Astrocyte (in vitro differentiated cells and primary cell): ENCODE data around the gene ZNF124. TPM values are rescaled to one million over a fixed set of nuclear protein-coding genes. Genes with fewer than 3 reads are reported as not detected.

Experiments
- DNase-seq: peaks from one replicate; pipeline ENCODE4 v3.0.0-alpha.2; 2010; ENCODE audit warnings: low read depth
- FAIRE-seq: peaks from 2 replicates; lab custom pipeline; 2011; peaks lifted over from hg19 to GRCh38; lab: Jason Lieb, UNC
- H2AFZ ChIP-seq: 2 replicates; pipeline ENCODE4 v1.6.0; 2012; ENCODE audit warnings: low read depth, low read length, inconsistent platforms
- H3K27ac ChIP-seq: 2 replicates; pipeline ENCODE4 v1.5.1; 2011; ENCODE audit warnings: low read depth, low read length, inconsistent platforms
- H3K27me3 ChIP-seq: 2 replicates; pipeline ENCODE4 v1.6.0; 2011; ENCODE audit warnings: low read length, inconsistent platforms; ENCODE audit not compliant: insufficient read depth
- H3K36me3 ChIP-seq: 2 replicates; pipeline ENCODE4 v1.5.1; 2011; ENCODE audit warnings: low read length, inconsistent platforms; ENCODE audit not compliant: insufficient read depth
- H3K4me1 ChIP-seq: 2 replicates; pipeline ENCODE4 v1.5.1; 2011; ENCODE audit warnings: low read length, inconsistent platforms; ENCODE audit not compliant: insufficient read depth
- H3K4me2 ChIP-seq: 2 replicates; pipeline ENCODE4 v1.6.0; 2012; ENCODE audit warnings: low read length, inconsistent platforms
- H3K4me3 ChIP-seq: 2 replicates; pipeline ENCODE4 v1.5.1; 2011; ENCODE audit warnings: low read depth, mild to moderate bottlenecking, low read length, inconsistent platforms; ENCODE audit not compliant: insufficient read depth
- H3K79me2 ChIP-seq: 2 replicates; pipeline ENCODE4 v1.6.0; 2012; ENCODE audit warnings: mild to moderate bottlenecking, low read length, inconsistent platforms; ENCODE audit not compliant: insufficient read depth
- H3K9ac ChIP-seq: 2 replicates; pipeline ENCODE4 v1.6.0; 2012; ENCODE audit warnings: mild to moderate bottlenecking, low read length, inconsistent platforms
- H3K9me3 ChIP-seq: 2 replicates; pipeline ENCODE4 v1.5.1; 2012; ENCODE audit warnings: low read depth, mild to moderate bottlenecking, low read length, inconsistent platforms; ENCODE audit not compliant: insufficient read depth
- H4K20me1 ChIP-seq: 2 replicates; pipeline ENCODE4 v1.6.0; 2012; ENCODE audit warnings: low read length, inconsistent platforms; ENCODE audit not compliant: insufficient read depth
- H3K27ac Mint-ChIP-seq: one replicate; pipeline ENCODE4 v1.8.0; 2021; ENCODE audit warnings: mild to moderate bottlenecking, mixed read lengths; ENCODE audit not compliant: unreplicated experiment
- H3K27me3 Mint-ChIP-seq: one replicate; pipeline ENCODE4 v1.8.0; 2021; ENCODE audit warnings: low read depth, mixed read lengths; ENCODE audit not compliant: unreplicated experiment
- H3K36me3 Mint-ChIP-seq: one replicate; pipeline ENCODE4 v1.8.0; 2021; ENCODE audit warnings: low read depth, mixed read lengths; ENCODE audit not compliant: unreplicated experiment
- H3K4me1 Mint-ChIP-seq: one replicate; pipeline ENCODE4 v1.8.0; 2021; ENCODE audit warnings: low read depth, mixed read lengths; ENCODE audit not compliant: unreplicated experiment
- H3K4me3 Mint-ChIP-seq: one replicate; pipeline ENCODE4 v1.8.0; 2021; ENCODE audit warnings: mild to moderate bottlenecking, moderate library complexity, mixed read lengths; ENCODE audit not compliant: unreplicated experiment
- H3K9me3 Mint-ChIP-seq: one replicate; pipeline ENCODE4 v1.8.0; 2021; ENCODE audit warnings: mild to moderate bottlenecking, mixed read lengths; ENCODE audit not compliant: unreplicated experiment
- EZH2 ChIP-seq: IDR thresholded peaks from 2 replicates; pipeline ENCODE4 v1.6.1; 2012; ENCODE audit warnings: mild to moderate bottlenecking, low read length, inconsistent platforms; ENCODE audit not compliant: insufficient read depth
- total RNA-seq: library from RNA; stranded (reverse); gene quantifications from 2 replicates; pipeline ENCODE4 v1.2.1, GENCODE V29; 2021
- TF ChIP-seq, protein P1 (sequence below): IDR thresholded peaks from 2 replicates; pipeline ENCODE4 v1.5.1; 2011; ENCODE audit warnings: low read depth, mild to moderate bottlenecking, inconsistent platforms, low read length, moderate library complexity; ENCODE audit not compliant: insufficient read depth

The ZNF124 gene
- total RNA-seq, 1 donor from 2014 or later: 36.5 TPM

DNA sequence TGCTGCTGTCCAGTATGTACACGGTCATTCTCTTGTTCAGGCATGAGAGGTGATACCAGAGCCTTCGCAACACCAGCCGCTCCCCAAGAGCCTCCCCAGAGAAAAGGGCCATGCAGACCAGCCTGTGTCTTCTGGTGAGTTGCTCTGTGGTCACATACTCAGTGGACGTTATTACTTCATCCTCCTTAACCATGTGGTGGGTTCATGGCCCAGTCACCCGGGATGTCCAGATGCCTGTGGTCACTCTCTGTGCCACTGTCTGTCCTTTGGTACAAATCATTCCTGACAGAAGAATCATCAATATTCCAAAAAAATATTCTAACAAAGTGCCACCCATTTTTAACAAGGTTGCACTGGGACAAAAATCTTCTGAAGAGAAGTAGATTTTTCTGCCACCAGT lies 8.8 kb upstream of the ZNF124 start:
- H3K4me1 Mint-ChIP-seq: peaks cover 6% of the 10 kb centered on the region
- H3K27ac Mint-ChIP-seq: no peak overlapping the region
- H4K20me1 ChIP-seq: no peaks in the 10 kb centered on the region
- peaks cover 22% of the 10 kb centered on the region for H3K9me3 Mint-ChIP-seq
- no peak overlapping the region for H2AFZ ChIP-seq
- no peaks in the 10 kb centered on the region for H3K27me3 ChIP-seq
- TF ChIP-seq, protein P1, sequence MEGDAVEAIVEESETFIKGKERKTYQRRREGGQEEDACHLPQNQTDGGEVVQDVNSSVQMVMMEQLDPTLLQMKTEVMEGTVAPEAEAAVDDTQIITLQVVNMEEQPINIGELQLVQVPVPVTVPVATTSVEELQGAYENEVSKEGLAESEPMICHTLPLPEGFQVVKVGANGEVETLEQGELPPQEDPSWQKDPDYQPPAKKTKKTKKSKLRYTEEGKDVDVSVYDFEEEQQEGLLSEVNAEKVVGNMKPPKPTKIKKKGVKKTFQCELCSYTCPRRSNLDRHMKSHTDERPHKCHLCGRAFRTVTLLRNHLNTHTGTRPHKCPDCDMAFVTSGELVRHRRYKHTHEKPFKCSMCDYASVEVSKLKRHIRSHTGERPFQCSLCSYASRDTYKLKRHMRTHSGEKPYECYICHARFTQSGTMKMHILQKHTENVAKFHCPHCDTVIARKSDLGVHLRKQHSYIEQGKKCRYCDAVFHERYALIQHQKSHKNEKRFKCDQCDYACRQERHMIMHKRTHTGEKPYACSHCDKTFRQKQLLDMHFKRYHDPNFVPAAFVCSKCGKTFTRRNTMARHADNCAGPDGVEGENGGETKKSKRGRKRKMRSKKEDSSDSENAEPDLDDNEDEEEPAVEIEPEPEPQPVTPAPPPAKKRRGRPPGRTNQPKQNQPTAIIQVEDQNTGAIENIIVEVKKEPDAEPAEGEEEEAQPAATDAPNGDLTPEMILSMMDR: no peak
- no peak for TF ChIP-seq EZH2
- H3K27ac ChIP-seq: no peak overlapping the region
- H3K4me1 ChIP-seq: no peaks in the 10 kb centered on the region
- H3K36me3 Mint-ChIP-seq: peaks cover 16% of the 10 kb centered on the region
- no peaks in the 10 kb centered on the region for H3K79me2 ChIP-seq
- H3K36me3 ChIP-seq: no peaks in the 10 kb centered on the region
- H3K9ac ChIP-seq: no peak overlapping the region
- DNase-seq (no peak), FAIRE-seq (no peak)
- no peak overlapping the region for H3K4me2 ChIP-seq
- no peak overlapping the region for H3K4me3 Mint-ChIP-seq
- peaks cover 24% of the 10 kb centered on the region for H3K9me3 ChIP-seq
- H3K4me3 ChIP-seq: no peak overlapping the region
- H3K27me3 Mint-ChIP-seq: no peaks in the 10 kb centered on the region

DNA sequence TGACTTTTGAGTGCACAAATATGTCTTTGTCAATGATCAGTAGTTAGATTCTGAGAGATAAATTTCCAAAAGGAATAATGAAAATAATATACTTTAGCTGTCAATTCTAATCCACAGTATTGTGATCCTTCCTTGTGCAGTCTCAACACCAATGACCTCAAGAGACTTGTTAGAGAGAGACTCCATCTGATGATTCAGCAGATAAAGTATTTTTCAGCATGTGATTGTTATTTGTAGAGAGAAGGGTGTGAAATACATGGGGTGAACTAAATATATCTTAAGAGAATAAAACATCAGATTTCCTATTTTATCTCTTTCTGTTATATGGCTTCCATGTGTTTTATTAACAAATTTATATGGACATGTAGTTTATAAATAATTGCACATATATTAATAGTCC lies 5.9 kb upstream of the ZNF124 start:
- Histone ChIP-seq H4K20me1 (no peaks in the 10 kb centered on the region), H3K27me3 (no peaks in the 10 kb centered on the region), H3K36me3 (no peaks in the 10 kb centered on the region), H3K4me2 (no peak overlapping the region), H3K9ac (no peak overlapping the region), H2AFZ (no peak overlapping the region), H3K4me1 (no peaks in the 10 kb centered on the region), H3K27ac (no peak overlapping the region), H3K4me3 (no peak overlapping the region), H3K79me2 (no peaks in the 10 kb centered on the region), H3K9me3 (peaks cover 6% of the 10 kb centered on the region)
- peaks cover 2% of the 10 kb centered on the region for H3K36me3 Mint-ChIP-seq
- FAIRE-seq: no peak
- no peak for DNase-seq
- no peak overlapping the region for H3K4me3 Mint-ChIP-seq
- H3K9me3 Mint-ChIP-seq: peaks cover 8% of the 10 kb centered on the region
- no peaks in the 10 kb centered on the region for H3K27me3 Mint-ChIP-seq
- peaks cover 6% of the 10 kb centered on the region for H3K4me1 Mint-ChIP-seq
- TF ChIP-seq, protein P1: no peak
- no peak for TF ChIP-seq EZH2
- no peak overlapping the region for H3K27ac Mint-ChIP-seq

DNA sequence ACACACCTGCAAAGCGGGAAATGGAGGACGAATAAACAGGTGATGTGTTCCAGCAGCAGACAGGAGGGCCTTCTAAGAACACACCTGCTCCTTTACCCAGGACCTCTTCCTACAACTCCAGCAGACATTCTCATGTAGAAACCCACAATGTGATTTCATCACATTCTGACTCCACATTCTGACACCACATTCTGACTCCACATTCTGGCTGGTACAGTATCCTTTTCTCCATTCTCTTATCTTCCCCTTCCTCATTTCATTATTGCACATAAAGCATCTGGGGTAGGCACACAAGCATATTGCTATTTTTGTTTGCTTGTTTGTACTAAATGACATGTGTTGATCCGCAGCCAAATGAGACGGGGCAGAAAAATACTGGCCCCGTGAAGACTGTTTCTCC lies 3.6 kb upstream of the ZNF124 start:
- Histone ChIP-seq H3K9me3 (peaks cover 3% of the 10 kb centered on the region), H3K27ac (no peak overlapping the region), H3K79me2 (peaks cover under 1% of the 10 kb centered on the region), H2AFZ (no peak overlapping the region), H3K4me2 (no peak overlapping the region), H4K20me1 (no peaks in the 10 kb centered on the region), H3K27me3 (no peaks in the 10 kb centered on the region), H3K36me3 (no peaks in the 10 kb centered on the region), H3K4me1 (no peaks in the 10 kb centered on the region), H3K4me3 (no peak overlapping the region), H3K9ac (no peak overlapping the region)
- FAIRE-seq: no peak
- no peak overlapping the region for H3K4me3 Mint-ChIP-seq
- TF ChIP-seq, protein P1: no peak
- no peak for TF ChIP-seq EZH2
- peaks cover 2% of the 10 kb centered on the region for H3K36me3 Mint-ChIP-seq
- H3K27me3 Mint-ChIP-seq: no peaks in the 10 kb centered on the region
- H3K9me3 Mint-ChIP-seq: peaks cover 9% of the 10 kb centered on the region
- no peak for DNase-seq
- H3K27ac Mint-ChIP-seq: no peak overlapping the region
- H3K4me1 Mint-ChIP-seq: peaks cover 2% of the 10 kb centered on the region
